HepG2 (cell line): ENCODE measurements around the gene TCFL5. TPM values are rescaled to one million over a fixed set of nuclear protein-coding genes. Genes with fewer than 3 reads are reported as not detected.

Experiments used
- FOXM1 ChIP-seq: sonication (generic); formaldehyde crosslinking; IDR thresholded peaks from 2 replicates; pipeline ENCODE4 v1.5.0; 2020; ENCODE audit warnings: missing genetic modification reagents
- HCFC1 ChIP-seq: fragments of 150-350 bp; IDR thresholded peaks from 2 replicates; pipeline ENCODE4 v1.6.1; 2014; ENCODE audit warnings: low read depth, low read length
- HIVEP1 ChIP-seq: sonication (generic); formaldehyde crosslinking; IDR thresholded peaks from 2 replicates; pipeline ENCODE4 v1.4.0; 2020; ENCODE audit warnings: mild to moderate bottlenecking, missing genetic modification reagents
- HNRNPH1 ChIP-seq: fragments of 200-400 bp; formaldehyde crosslinking; optimal IDR thresholded peaks from 2 replicates; pipeline ENCODE3; 2017; ENCODE audit warnings: mild to moderate bottlenecking, low read depth, low read length
- HOXA3 ChIP-seq: sonication (generic); formaldehyde crosslinking; IDR thresholded peaks from 2 replicates; pipeline ENCODE4 v1.5.0; 2020; ENCODE audit warnings: missing genetic modification reagents
- HOXA7 ChIP-seq: sonication (generic); formaldehyde crosslinking; IDR thresholded peaks from 2 replicates; pipeline ENCODE4 v1.8.1; 2022; ENCODE audit warnings: mild to moderate bottlenecking, missing genetic modification reagents, moderate library complexity
- MIER2 ChIP-seq: IDR thresholded peaks from 2 replicates; pipeline ENCODE4 v1.6.1; 2016; ENCODE audit warnings: missing biosample characterization, missing genetic modification reagents
- MYNN ChIP-seq: sonication (generic); formaldehyde crosslinking; IDR thresholded peaks from 2 replicates; pipeline ENCODE4 v1.4.0; 2020; ENCODE audit warnings: mild to moderate bottlenecking, low read depth, missing genetic modification reagents
- PHF8 ChIP-seq: sonication (generic); formaldehyde crosslinking; IDR thresholded peaks from 2 replicates; pipeline ENCODE4 v1.5.0; 2020; ENCODE audit warnings: missing genetic modification reagents
- SMAD1 ChIP-seq: sonication (generic); formaldehyde crosslinking; IDR thresholded peaks from 2 replicates; pipeline ENCODE4 v1.4.0; 2020; ENCODE audit warnings: missing genetic modification reagents, low read depth, mild to moderate bottlenecking, borderline replicate concordance
- SP140L ChIP-seq: sonication (generic); formaldehyde crosslinking; IDR thresholded peaks from 2 replicates; pipeline ENCODE4 v1.4.0; 2020; ENCODE audit warnings: missing genetic modification reagents, borderline replicate concordance
- SSRP1 ChIP-seq: IDR thresholded peaks from 2 replicates; pipeline ENCODE4 v1.6.1; 2016; ENCODE audit warnings: control low read depth
- TCF7L2 ChIP-seq: IDR thresholded peaks from 2 replicates; pipeline ENCODE4 v1.6.1; 2011; ENCODE audit warnings: mild to moderate bottlenecking, low read depth, low read length, moderate library complexity
- TOE1 ChIP-seq: sonication (generic); formaldehyde crosslinking; IDR thresholded peaks from 2 replicates; pipeline ENCODE4 v1.4.0; 2020; ENCODE audit warnings: mild to moderate bottlenecking, missing genetic modification reagents
- U2AF1 ChIP-seq: fragments of 200-400 bp; formaldehyde crosslinking; optimal IDR thresholded peaks from 2 replicates; pipeline ENCODE3; 2017; ENCODE audit warnings: mild to moderate bottlenecking, low read depth, low read length
- ZC3H4 ChIP-seq: sonication (generic); formaldehyde crosslinking; IDR thresholded peaks from 2 replicates; pipeline ENCODE4 v1.4.0; 2020; ENCODE audit warnings: missing genetic modification reagents, borderline replicate concordance
- ZFX ChIP-seq: sonication (generic); formaldehyde crosslinking; IDR thresholded peaks from 2 replicates; pipeline ENCODE4 v1.4.0; 2020; ENCODE audit warnings: mild to moderate bottlenecking, low read depth, missing genetic modification reagents, moderate library complexity
- ZKSCAN8 ChIP-seq: IDR thresholded peaks from 2 replicates; pipeline ENCODE4 v1.6.1; 2016; ENCODE audit warnings: borderline replicate concordance, missing genetic modification reagents, missing compliant biosample characterization
- ZNF446 ChIP-seq: sonication (generic); formaldehyde crosslinking; IDR thresholded peaks from 2 replicates; pipeline ENCODE4 v1.5.0; 2020; ENCODE audit warnings: mild to moderate bottlenecking, missing genetic modification reagents
- ZNF510 ChIP-seq: sonication (generic); formaldehyde crosslinking; IDR thresholded peaks from 2 replicates; pipeline ENCODE4 v1.4.0; 2020; ENCODE audit warnings: low read depth, mild to moderate bottlenecking, missing genetic modification reagents
- ZNF652 ChIP-seq: IDR thresholded peaks from 2 replicates; pipeline ENCODE4 v1.6.1; 2016; ENCODE audit warnings: low read depth, borderline replicate concordance
- ZNF773 ChIP-seq: sonication (generic); formaldehyde crosslinking; IDR thresholded peaks from 2 replicates; pipeline ENCODE4 v1.4.0; 2020; ENCODE audit warnings: missing genetic modification reagents, borderline replicate concordance
- ZNF782 ChIP-seq: sonication (generic); formaldehyde crosslinking; IDR thresholded peaks from 2 replicates; pipeline ENCODE4 v1.4.0; 2020; ENCODE audit warnings: missing genetic modification reagents, mild to moderate bottlenecking, borderline replicate concordance
- polyA plus RNA-seq, 8 experiments: library from polyadenylated mRNA; depleted of rRNA in 3 of 8; stranded (reverse) in 7 of 8; unstranded in 1 of 8; fragments of >200 nt; fragmentation: Illumina TruSeq in 4 of 8; extraction: Trizol in 4 of 8; gene quantifications; 2 replicates each; pipeline versions ENCODE4 v1.2.1 to v1.2.3, GENCODE V29; 2011 to 2016; ENCODE audit warnings: low read depth in 4 of 8, missing spikeins in 1 of 8, mixed read lengths in 1 of 8; ENCODE audit not compliant: insufficient read depth in 1 of 8
- total RNA-seq, 5 experiments: library from RNA; depleted of rRNA; stranded (reverse); fragments of >200 nt; fragmentation: Illumina TruSeq; extraction: Trizol; gene quantifications; 2 replicates each; pipeline ENCODE4 v1.2.3, GENCODE V29; 2016; ENCODE audit warnings: low read depth in 1 of 5
- TF ChIP-seq, protein P1 (sequence below): sonication (generic); formaldehyde crosslinking; IDR thresholded peaks from 2 replicates; pipeline ENCODE4 v1.8.1; 2023; ENCODE audit warnings: mild to moderate bottlenecking, missing genetic modification reagents
- TF ChIP-seq, protein P2 (sequence below): sonication (generic); formaldehyde crosslinking; IDR thresholded peaks from 2 replicates; pipeline ENCODE4 v1.8.0; 2022; ENCODE audit warnings: missing genetic modification reagents, mild to moderate bottlenecking, inconsistent platforms, borderline replicate concordance
- TF ChIP-seq, protein P3 (sequence below): sonication (generic); formaldehyde crosslinking; IDR thresholded peaks from 2 replicates; pipeline ENCODE4 v1.8.0; 2022; ENCODE audit warnings: missing genetic modification reagents, mild to moderate bottlenecking, borderline replicate concordance

Gene TCFL5
- total and polyA plus RNA-seq, 2 of the 13 experiments (the other 11 are each of a cell fraction or from before 2014, with no cell fraction given), result 14.8 to 20.0 TPM

DNA sequence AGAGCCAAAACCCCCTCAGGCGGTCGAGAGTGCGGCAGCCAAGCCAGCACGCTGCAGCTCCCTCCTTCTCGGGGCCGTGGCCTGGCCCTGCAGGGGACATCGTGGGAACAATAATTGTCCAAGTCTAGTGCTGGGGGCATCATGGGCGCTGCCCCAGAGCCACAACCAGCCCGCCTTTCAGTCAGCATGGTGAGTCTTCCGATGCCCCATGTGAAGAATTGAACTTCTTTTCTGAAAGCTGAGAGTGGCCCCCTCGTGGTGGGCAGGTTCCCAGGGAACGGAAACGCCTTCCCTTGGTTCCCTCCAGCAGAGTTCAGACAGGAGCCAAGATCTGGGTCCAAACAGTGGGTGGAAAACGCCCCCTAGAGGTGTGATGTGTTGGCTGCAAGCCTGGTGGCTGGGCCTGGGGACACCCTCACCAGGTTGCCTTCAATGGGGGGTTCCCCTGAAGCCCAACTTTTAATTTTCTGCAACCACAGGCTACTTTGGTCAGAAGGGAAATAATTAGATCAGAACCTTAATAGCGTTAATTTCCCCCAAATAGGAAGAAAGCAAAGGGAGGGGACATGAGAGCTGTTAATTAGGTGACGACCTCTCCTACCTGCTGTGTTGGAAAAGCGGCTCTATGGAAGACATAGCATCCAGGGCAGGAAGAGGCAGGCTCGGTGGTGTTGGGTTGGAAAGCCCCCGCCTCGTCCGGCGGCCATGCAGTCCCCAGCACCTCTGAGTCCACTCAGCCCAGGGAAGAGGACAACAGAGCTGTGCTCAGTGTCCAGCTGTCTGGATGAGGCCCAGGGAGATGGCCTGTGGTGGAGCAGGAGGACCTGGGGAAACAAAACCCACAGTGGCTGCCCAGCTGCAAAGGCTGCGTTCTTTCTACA is 70.1 kb downstream of the TCFL5 start (continued):
- TF ChIP-seq HOXA7 (CRISPR knock-in tag) (no peak), HNRNPH1 (peak; percentile 59), SP140L (CRISPR knock-in tag) (0 out of 2 replicates have a peak, but pooled peaks have one; percentile 47), SSRP1 (CRISPR knock-in tag) (peak; percentile 91), HIVEP1 (0 out of 2 replicates have a peak, but pooled peaks have one; percentile 38), SMAD1 (CRISPR knock-in tag) (peak; percentile 60; the same call in 1 of the 2 replicates), U2AF1 (peak; percentile 83), ZNF446 (CRISPR knock-in tag) (no peak), PHF8 (CRISPR knock-in tag) (peak; percentile 56), MYNN (CRISPR knock-in tag) (peak; percentile 89), ZNF510 (CRISPR knock-in tag) (0 out of 2 replicates have a peak, but pooled peaks have one; percentile 43), ZNF773 (CRISPR knock-in tag) (no peak), HCFC1 (no peak), ZNF652 (CRISPR knock-in tag) (peak; percentile 49; the same call in 1 of the 2 replicates), ZFX (CRISPR knock-in tag) (peak; percentile 65; the same call in 1 of the 2 replicates), HOXA3 (CRISPR knock-in tag) (peak; percentile 66; the same call in 1 of the 2 replicates), FOXM1 (CRISPR knock-in tag) (no peak), ZKSCAN8 (CRISPR knock-in tag) (peak; percentile 62; the same call in 1 of the 2 replicates), ZC3H4 (CRISPR knock-in tag) (no peak), TCF7L2 (no peak), MIER2 (CRISPR knock-in tag) (peak; percentile 82), TOE1 (no peak), ZNF782 (CRISPR knock-in tag) (no peak)
- TF ChIP-seq, protein P1, sequence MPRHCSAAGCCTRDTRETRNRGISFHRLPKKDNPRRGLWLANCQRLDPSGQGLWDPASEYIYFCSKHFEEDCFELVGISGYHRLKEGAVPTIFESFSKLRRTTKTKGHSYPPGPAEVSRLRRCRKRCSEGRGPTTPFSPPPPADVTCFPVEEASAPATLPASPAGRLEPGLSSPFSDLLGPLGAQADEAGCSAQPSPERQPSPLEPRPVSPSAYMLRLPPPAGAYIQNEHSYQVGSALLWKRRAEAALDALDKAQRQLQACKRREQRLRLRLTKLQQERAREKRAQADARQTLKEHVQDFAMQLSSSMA, result 0 out of 2 replicates have a peak, but pooled peaks have one; percentile 38
- TF ChIP-seq, protein P2, sequence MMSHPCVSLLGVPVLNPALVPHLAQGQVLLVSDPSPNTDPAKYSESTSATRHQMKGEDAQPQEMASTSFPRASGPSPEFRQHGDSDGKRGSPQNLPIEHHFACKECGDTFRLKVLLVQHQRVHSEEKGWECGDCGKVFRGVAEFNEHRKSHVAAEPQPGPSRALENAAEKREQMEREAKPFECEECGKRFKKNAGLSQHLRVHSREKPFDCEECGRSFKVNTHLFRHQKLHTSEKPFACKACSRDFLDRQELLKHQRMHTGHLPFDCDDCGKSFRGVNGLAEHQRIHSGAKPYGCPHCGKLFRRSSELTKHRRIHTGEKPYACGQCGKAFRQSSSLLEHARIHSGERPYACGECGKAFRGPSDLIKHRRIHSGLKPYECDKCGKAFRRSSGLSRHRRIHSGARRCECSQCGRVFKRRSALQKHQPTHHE (CRISPR knock-in tag), result peak; percentile 90
- TF ChIP-seq, protein P3, sequence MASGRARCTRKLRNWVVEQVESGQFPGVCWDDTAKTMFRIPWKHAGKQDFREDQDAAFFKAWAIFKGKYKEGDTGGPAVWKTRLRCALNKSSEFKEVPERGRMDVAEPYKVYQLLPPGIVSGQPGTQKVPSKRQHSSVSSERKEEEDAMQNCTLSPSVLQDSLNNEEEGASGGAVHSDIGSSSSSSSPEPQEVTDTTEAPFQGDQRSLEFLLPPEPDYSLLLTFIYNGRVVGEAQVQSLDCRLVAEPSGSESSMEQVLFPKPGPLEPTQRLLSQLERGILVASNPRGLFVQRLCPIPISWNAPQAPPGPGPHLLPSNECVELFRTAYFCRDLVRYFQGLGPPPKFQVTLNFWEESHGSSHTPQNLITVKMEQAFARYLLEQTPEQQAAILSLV, result peak; percentile 31; the same call in 1 of the 2 replicates
